Ramos (cell line): Measurements from ENCODE around the gene ESYT3.
"Not testable (repeated sequence)": the region's sequence is repeated elsewhere in the genome, so short reads cannot be mapped to it uniquely, and the experiment has no call there.

Experiments used
- in situ Hi-C: fragments of 300-500 bp; cut with MboI; formaldehyde crosslinking; loops from one replicate; pipeline ENCODE4 v1.14.3; 2022; ENCODE audit warnings: low sequenced_read_pairs; ENCODE audit not compliant: unreplicated experiment

Gene ESYT3

GRCh38 chr3:138477120-138477519 is 42.7 kb downstream of the ESYT3 start:
- in situ Hi-C loops, result no loop called here

DNA sequence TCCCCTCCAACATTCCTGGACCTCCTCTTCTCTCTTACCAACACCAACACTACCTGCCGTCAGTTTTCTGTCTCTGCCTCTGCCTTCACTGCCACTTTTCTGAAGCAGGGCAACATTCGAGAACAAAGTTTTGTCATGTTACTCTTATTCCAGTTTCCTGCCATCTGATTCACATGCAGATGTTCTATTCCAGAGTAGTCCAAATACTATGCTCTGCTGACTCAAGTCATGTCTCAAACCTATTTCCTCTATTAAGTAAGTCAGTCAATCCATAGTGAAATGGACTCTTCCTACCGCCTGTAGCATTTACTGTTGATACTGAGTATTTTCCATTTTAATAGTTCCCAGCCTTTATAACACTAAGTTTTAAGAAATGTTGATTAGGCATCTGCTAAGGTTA is 43.4 kb downstream of the ESYT3 start:
- in situ Hi-C loops, result no loop called here

DNA sequence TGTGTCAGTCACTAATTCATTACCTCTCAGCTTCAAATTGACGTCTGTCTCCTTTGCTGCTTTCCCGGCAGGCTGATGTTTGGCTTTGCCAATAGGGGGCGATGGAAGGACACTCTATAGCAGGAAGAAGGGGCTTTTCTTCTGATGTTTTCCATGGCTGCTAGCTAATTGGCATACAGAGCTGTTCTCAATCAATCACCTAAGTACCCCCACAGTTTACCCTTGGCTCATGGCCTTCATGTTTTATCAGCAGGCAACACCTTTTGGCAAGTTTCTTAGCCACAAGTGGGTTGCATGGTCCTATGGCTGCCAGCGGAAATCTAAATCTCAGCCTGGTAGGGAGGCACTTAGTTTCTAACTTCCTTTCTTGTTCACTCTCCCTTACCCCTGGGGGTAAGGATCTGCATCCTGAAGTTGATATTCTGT is 45.0 kb downstream of the ESYT3 start:
- in situ Hi-C loops, result no loop called here

DNA sequence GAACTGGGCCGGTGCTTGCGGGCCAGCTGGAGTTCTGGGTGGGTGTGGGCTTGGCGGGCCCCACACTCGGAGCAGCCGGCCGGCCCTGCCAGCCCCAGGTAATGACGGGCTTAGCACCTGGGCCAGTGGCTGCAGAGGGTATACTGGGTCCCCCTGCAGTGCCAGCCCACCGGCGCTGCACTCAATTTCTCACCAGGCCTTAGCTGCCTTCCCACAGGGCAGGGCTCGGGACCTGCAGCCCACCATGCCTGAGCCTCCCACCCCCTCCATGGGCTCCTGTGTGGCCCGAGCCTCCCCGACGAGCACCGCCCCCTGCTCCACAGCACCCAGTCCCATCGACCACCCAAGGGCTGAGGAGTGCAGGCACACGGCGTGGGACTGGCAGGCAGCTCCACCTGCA is 50.3 kb downstream of the ESYT3 start:
- in situ Hi-C loops, result not testable (repeated sequence)

- in situ Hi-C loops, result not testable (repeated sequence)
Observed at GRCh38 chr3:138486580-138486979, 52.2 kb downstream of the ESYT3 start.

- in situ Hi-C loops, result no loop called here
Observed at GRCh38 chr3:138491971-138492370, 57.6 kb downstream of the ESYT3 start.

- in situ Hi-C loops, result no loop called here
Observed at GRCh38 chr3:138492980-138493675, 58.7 kb downstream of the ESYT3 start.

DNA sequence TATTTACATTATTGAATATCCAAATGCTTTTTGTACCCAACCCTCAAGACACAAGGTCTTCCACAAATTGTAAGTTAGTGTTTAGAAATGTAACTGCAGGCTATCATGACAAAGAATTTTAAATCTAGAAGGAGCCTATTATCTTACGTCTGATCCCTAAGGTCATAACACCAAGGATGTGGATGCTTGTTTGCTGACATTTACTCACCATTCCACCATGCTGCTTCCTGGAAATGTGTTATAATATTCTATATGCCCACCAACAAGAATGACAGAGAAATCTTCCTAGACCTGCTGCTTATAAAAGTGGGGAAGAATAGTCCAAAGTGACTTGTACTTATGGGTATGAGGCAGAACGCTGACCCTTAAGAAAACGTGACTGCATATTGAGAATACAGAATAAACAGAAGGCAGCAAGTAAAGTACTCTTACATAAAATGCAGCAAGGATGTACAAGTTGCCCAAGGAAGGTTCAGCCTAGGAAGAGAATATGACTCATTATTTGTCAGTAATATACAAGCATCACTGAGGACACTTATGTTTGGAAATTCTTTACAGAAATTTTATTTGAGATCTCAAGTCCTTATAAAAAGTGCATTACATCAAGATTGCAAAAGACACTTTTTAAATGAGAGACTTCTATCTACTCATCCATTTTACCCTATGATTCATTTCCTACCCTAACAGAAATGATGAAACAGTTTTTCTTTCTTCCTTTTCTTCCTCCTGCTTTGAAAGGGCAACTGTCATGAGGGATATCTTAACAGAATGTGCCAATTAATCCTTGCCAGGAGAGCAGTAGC is 59.6 kb downstream of the ESYT3 start:
- in situ Hi-C loops, result no loop called here

- in situ Hi-C loops, result no loop called here
Observed at GRCh38 chr3:138494607-138494929, 60.2 kb downstream of the ESYT3 start.

- in situ Hi-C loops, result not testable (repeated sequence)
Observed at GRCh38 chr3:138495638-138496037, 61.2 kb downstream of the ESYT3 start.

DNA sequence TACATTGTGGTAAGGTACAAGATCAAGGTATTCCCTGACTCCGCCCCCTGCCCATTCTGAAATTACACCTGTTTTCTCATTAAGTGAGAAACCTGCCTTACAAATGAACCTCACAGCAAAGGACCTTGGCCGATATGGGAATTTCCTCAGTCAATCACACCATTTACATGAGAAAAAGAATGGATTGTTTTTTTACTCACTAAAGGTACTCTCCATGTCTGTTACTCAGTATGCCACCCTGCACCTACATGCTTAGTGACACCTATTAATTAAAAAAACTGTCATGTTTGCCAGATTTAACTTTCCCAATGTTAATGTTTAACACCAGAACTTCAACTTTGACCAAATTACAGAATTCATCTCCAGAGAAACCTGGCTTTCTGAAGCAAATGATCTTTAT is 62.0 kb downstream of the ESYT3 start:
- in situ Hi-C loops, result no loop called here

- in situ Hi-C loops, result no loop called here
Observed at GRCh38 chr3:138497021-138497420, 62.6 kb downstream of the ESYT3 start.

DNA sequence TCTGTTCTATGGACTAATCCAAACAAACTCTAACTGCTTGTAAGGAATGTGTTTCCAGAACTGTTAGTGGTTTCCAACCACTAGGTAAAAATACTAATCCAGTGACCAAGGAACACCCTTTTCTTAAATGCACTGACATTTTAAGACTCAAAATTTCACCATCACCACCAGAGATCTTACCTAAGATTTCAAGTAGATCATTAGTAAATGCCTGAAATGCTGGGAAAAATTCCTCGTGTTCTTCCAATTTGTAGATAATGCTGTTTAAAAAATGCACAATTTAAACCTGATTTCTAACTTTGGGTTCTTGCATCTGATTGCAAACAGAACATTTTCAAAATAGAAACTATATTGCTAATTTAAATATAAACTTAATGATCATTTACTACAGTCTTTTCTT is 63.4 kb downstream of the ESYT3 start:
- in situ Hi-C loops, result no loop called here

DNA sequence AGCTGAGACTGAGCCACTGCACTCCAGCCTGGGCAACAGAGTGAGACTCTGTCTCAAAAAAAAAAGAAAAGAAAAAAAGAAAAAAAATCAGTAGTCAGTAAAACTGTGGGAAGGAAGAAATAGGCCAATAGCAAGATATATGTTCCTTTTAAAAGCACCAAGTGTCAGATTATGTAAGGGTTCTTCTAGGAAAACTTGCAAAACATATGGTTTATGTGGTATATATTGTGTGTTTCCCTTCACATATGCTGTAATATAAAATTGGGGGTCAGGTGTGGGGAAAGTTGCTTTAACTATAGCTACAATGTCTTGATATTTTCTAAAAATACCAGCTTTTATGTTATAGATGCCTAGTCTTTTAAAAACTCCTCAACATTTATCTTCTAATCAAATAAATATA is 64.6 kb downstream of the ESYT3 start:
- in situ Hi-C loops, result no loop called here

DNA sequence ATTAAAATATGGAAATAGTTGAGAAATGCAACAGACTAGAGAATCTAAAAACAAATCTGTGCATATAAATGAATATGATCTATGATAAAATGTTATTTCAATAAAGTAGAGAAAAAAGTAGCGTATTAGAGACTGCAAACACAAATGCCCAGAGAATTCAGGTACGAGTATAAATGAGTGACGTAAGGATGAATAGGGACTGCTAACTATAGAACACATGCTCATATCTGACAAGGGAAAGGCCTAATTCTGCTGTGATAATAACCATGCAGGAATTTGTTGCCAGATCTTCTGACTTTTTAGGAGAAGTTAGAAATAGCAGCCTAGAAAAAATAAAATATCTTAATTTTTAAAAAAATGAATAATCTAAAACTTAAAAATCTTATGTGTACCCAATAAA is 73.1 kb downstream of the ESYT3 start:
- in situ Hi-C loops, result no loop called here

GRCh38 chr3:138509586-138509985 is 75.2 kb downstream of the ESYT3 start:
- in situ Hi-C loops, result no loop called here

GRCh38 chr3:138511945-138512344 is 77.5 kb downstream of the ESYT3 start:
- in situ Hi-C loops, result no loop called here

GRCh38 chr3:138513090-138513843 is 78.9 kb downstream of the ESYT3 start:
- in situ Hi-C loops, result no loop called here

DNA sequence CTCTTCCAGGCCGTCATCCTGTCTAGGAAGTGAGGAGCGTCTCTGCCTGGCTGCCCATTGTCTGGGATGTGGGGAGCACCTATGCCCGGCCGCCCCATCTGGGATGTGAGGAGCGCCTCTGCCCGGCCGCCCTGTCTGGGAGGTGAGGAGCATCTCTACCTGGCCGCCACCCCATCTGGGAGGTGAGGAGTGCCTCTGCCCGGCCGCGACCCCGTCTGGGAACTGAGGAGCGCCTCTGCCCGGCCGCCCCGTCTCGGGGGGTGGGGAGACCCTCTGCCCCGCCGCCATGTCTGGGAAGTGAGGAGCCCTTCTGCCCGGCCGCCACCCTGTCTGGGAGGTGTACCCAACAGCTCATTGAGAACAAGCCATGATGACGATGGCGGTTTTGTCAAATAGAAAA is 87.0 kb downstream of the ESYT3 start:
- in situ Hi-C loops, result not testable (repeated sequence)
